Right lobe of liver (tissue), 4 donors: ENCODE data around the gene NSMF.

ENCODE experiments used
- CTCF ChIP-seq, 4 donors: fragments of 200-600 bp in 3 of 4; fragments of 450-650 bp in 1 of 4; IDR thresholded peaks; one replicate each; pipeline versions ENCODE4 v1.5.1 to v1.8.0; 2016 to 2022; ENCODE audit warnings: antibody characterized with exemption in 4 of 4, mild to moderate bottlenecking in 2 of 4
- POLR2A ChIP-seq: fragments of 450-650 bp; IDR thresholded peaks from one replicate; pipeline ENCODE4 v1.6.1; 2017; ENCODE audit warnings: antibody characterized with exemption, mild to moderate bottlenecking
- donor health status: DM: no; HTN: no; CAD: no.
- donor health status: DM: no; HTN: no; CAD: no.
- donor health status: DM: no; HTN: yes; CAD: no.

- TF ChIP-seq CTCF (IDR thresholded peaks at IDR 0.05) (no peak), POLR2A (no peak)
Observed at GRCh38 chr9:137492464-137493363, 33.6 kb upstream of the NSMF start.
